HEK293 (cell line): ENCODE measurements around the gene GPR45.

Experiments used
- GLIS1 ChIP-seq: fragments of 450-650 bp; formaldehyde crosslinking; IDR thresholded peaks from 2 replicates; pipeline ENCODE4 v1.5.1; 2016; ENCODE audit warnings: missing biosample characterization, missing genetic modification characterization
- PRDM1 ChIP-seq: fragments of 450-650 bp; formaldehyde crosslinking; IDR thresholded peaks from 2 replicates; pipeline ENCODE4; 2016; ENCODE audit warnings: missing biosample characterization, missing genetic modification characterization
- ZNF112 ChIP-seq: fragments of 450-650 bp; formaldehyde crosslinking; IDR thresholded peaks from 2 replicates; pipeline ENCODE4 v1.5.0; 2017; ENCODE audit warnings: missing biosample characterization, missing genetic modification characterization
- ZNF701 ChIP-seq: fragments of 450-650 bp; formaldehyde crosslinking; IDR thresholded peaks from 2 replicates; pipeline ENCODE4 v1.5.1; 2016; ENCODE audit warnings: missing biosample characterization, missing genetic modification characterization
- ZNF837 ChIP-seq: fragments of 450-650 bp; formaldehyde crosslinking; IDR thresholded peaks from 2 replicates; pipeline ENCODE4 v1.5.1; 2016; ENCODE audit warnings: missing biosample characterization, missing genetic modification characterization

GPR45 gene

DNA sequence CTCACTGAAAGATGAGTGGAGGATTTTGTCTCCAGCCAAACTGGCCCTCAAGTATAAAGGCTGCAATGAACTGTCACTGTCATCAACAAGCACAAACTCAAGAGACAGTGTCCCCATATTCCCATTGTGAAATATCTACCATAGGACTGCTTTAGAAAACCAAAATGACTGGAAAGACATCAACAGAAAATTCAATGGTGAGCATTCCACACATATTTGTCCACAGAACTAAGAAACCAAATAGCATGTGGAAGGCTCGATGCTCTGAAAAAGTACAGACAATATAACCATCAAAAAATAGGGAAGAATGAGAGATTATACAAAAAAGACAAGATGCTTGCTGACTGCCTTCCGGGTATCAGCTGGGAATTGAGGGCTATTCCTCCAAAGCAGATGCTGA is 50.4 kb downstream of the GPR45 start (continued):
- TF ChIP-seq ZNF837 (tag by site-specific recombination) (no peak), PRDM1 (tag by site-specific recombination) (no peak), GLIS1 (no peak), ZNF112 (no peak), ZNF701 (tag by site-specific recombination) (no peak)
- TF ChIP-seq, all 188 proteins: peak for 0
